C4-2B (cell line): ENCODE results near the gene SLC38A3.

ENCODE experiments used
- H3K27ac ChIP-seq: fragments of 450-650 bp; 2 replicates; pipeline ENCODE4 v1.5.1; 2017
- CTCF ChIP-seq: fragments of 450-650 bp; conservative IDR thresholded peaks from 2 replicates; pipeline ENCODE4 v1.5.1; 2017; ENCODE audit warnings: mild to moderate bottlenecking
- ZFX ChIP-seq: fragments of 450-650 bp; IDR thresholded peaks from 2 replicates; pipeline ENCODE4 v1.6.1; 2017

Gene SLC38A3

GRCh38 chr3:50230104-50230793 is 25.2 kb downstream of the SLC38A3 start:
- H3K27ac ChIP-seq, result 0 out of 2 replicates have a peak overlapping the region, but pooled peaks have one; percentile 4
- TF ChIP-seq CTCF (no peak), ZFX (no peak)

GRCh38 chr3:50230794-50231125 is 25.7 kb downstream of the SLC38A3 start:
- TF ChIP-seq CTCF (no peak), ZFX (no peak)
- H3K27ac ChIP-seq, result no peak overlapping the region

- TF ChIP-seq CTCF (no peak), ZFX (no peak)
- H3K27ac ChIP-seq, result no peak overlapping the region
These were observed 26.5 kb downstream of the SLC38A3 start for GRCh38 chr3:50231581-50231980.

GRCh38 chr3:50232303-50232702 is 27.2 kb downstream of the SLC38A3 start:
- no peak overlapping the region for H3K27ac ChIP-seq
- TF ChIP-seq ZFX, result no peak
- no peak for TF ChIP-seq CTCF

GRCh38 chr3:50233176-50233575 is 28.1 kb downstream of the SLC38A3 start:
- H3K27ac ChIP-seq, result no peak overlapping the region
- TF ChIP-seq ZFX (no peak), CTCF (no peak)

GRCh38 chr3:50235716-50236483 is 30.8 kb downstream of the SLC38A3 start, which contains the start of gene GNAI2:
Gene GNAI2, plus strand, starts transcription at chr3:50236204. Its CDS starts 132 bp downstream, at chr3:50236336.
- H3K27ac ChIP-seq, result peak within 1 kb of the TSS; percentile 66

More at GRCh38 chr3:50235716-50236483, 30.8 kb downstream of the SLC38A3 start, which contains the start of gene GNAI2:
- TF ChIP-seq CTCF, result no peak
- TF ChIP-seq ZFX, result no peak
